SKM-1 (cell line): ENCODE data around the gene FANCG.

Experiments
- DNase-seq: peaks from one replicate; lab custom pipeline; 2025; ENCODE audit not compliant: unreplicated experiment; lab: John Stamatoyannopoulos, UW

Gene FANCG

DNA sequence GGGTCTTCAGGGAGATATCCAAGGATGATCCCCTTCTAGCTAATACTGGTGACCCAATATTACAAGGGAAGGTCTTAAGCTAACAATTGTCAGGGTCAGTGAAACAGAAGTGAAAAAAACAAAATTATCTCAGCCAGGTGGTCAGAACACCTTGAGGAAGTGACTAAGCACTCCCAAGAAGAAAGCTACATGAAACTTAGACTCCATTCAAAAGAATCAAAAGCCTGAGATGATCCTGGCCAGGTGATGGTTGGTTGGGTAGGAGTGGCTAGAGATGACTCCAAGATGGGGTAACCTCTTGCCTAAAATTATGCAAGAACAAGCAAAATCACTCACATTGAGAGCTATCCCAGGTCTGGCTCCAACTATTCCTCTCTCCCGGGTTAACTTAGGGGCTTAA is 12.7 kb downstream of the FANCG start:
- no peak for DNase-seq

DNA sequence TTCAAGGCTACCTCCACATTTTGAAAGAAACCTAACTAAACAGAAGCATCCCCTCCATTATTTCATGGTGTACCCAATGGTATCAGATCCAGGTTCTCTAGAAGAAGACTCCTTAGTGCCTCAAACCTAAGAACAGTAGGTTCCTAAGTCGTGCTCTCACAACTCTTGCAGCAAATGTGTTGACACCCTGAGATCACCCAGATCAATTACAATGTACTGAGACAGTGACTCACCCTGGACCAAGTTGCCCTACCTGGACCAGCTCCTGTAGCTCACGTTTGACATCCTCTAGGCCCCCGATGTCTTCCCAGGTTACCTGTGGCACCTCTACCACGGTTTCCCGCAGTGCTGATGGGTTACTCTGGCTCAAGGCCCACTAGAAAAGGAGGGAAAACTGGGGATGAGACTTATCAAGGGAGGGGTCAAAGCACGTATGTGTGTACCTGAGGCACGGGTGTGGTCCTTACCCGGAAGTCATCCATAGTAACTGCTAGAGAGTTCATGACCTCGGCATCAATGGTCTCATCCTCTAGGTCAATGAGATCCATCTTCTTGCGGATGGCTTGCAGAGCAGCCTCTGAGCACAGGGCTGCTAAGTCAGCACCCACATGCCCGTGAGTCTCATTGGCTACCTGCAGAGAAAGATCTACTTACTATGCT is 19.1 kb downstream of the FANCG start:
- no peak for DNase-seq

DNA sequence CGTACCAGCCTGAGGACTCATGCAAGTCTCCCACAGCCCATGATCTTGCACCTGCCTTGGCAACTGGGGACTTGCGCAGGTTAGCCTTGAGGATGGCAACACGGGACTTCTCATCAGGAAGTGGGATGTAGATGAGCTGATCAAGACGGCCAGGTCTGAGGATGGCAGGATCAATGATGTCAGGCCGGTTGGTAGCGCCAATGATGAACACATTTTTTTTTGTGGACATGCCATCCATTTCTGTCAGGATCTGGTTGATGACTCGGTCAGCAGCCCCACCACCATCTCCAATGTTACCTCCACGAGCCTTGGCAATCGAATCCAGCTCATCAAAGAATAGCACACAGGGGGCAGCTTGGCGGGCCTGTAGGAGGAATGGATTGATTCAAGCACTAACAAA is 20.3 kb downstream of the FANCG start:
- no peak for DNase-seq

DNA sequence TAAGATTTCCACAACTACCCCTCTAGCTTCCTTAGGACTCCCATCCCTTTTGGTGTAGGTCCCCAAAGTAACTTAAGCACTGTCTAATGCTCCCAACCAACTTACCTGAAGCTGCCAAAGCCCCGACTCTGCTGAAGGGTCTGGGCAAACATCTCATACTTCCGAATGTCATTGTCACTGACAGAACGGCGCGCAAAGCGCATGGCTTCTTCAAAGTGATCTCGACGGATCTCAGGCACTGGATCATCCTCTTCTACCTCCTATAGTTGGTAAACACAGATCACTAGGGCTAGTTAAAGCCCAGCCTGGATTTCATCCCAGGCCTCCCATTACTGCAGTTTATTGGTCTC is 22.5 kb downstream of the FANCG start:
- DNase-seq = no peak

DNA sequence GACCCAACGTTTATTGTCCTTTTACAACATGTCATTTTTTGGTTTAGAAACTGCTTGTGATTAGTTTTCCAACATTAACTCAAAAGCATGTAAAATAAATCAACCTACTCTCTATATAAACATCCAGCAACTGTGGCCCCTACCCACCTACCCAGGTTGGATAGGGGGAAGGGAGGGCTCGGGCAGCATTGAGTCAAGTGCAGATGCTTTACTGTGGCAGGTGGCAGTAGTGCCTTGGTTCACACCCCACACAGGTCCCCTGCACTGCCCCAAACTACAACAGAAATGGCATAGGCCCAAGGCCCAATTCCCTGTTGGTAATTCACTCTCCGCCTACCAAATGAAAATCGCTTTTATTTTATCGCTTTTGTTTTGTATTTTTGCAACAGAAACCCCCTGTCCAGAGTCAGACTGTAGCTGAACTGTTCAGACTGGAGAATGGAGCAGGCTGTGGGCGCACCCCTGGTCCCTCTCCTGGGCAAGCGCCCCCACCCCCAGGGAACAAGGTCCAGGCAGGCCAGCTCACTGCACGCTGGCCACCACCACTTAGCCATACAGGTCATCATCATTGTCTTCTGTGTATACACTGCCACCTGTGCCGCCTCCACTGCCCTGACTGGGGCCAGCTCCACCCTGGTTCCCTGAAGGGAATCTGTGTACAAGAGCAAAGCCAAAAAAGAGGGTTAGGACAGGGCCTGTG is 23.0 kb downstream of the FANCG start:
- DNase-seq = no peak

DNA sequence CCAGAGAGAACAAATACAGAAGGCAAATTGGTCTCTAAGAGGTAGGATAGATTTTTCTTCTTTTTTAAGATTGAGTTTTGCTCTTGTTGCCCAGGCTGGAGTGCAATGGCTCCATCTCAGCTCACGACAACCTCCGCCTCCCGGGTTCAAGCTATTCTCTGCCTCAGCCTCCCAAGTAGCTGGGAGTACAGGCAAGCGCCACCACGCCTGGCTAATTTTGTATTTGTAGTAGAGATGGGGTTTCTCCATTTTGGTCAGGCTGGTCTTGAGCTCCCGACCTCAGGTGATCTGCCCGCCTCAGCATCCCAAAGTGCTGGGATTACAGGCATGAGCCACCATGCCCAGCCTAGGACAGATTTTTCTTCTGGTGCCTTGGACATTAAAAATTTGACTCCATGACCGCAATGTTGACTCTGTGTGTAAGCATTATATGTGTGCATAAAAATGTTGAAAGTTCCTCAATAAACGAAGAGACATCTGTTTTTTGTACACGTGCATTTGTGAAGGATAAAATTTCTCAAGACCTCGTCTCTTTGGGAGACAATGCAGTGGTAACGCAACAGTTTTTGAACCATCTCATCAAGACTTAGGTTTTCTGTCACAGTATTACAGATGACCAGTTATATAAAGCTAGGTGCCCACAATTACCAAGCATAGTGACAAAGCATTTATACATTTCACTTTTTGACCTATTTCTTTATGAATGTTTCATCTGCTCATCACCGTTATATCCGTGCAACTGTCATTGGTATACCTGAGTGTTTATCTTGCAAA is 24.7 kb downstream of the FANCG start:
- no peak for DNase-seq

DNA sequence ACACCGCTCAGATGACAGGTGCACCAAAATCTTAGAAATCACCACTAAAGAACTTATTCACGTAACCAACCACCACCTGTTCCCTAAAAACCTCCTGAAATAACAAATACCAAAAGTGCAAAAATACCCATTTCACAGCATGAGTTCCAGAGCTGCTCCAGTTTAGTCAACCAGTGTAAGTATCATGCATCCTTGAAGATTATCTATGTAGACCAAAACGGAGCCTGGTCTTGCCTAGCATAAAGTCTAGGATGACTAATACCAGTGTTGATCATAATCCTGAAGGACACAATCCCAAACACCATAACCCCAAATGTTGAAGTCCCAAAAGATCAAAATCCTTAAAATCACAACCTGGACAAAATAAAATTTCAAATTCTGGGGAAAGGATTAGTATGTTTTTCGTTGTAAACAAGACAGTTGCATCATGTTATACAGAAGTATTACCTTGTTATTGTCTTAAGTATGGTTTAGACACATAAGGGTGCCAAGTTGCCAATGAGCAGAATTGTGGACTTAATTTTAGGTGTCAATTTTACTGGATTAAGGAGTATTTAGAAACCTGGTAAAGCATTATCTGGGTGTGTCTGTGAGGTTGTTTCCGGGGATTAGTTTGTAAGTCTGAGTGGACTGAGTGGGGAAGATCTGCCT is 25.4 kb downstream of the FANCG start:
- DNase-seq = no peak

DNA sequence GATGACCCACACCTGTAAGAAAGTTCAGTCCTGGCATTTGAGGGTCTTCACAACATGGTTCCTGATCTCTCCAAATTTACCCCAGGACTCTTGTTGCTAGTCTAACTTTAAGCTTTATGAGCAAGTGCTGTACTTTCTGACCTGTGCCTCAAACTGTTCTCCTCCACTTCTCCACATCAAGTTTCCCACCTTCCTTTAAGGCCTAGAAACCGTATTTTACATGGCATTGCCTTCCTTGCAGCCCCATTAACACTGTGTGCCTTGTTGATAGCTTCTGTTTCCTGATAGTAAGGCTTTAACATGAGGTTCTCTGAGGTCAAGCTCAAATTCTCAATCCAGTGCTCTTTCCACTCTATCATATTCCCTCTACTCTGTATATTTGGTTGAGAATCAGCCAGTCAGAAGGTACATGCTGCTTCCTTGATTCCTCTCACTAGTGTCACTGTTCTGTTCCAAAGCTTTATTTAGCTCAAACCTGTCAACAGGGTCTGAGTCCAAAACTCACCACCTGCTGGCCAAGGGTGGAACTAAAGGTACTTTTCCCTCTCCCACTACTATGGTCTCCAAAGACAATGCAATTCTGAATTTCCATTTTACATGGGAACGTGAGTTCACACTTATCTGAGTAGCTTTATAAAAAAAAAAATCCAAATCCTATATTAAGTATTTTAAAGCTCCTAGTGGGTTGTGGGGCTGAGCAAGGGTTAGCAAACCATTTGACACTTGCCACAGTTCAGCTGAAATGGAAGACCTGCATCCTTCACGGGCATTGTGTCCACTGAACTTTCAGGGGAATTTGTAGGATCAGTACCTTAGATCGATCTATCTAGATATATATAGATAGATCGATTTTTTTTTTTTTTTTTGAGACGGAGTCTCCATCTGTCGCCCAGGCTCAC is 28.4 kb downstream of the FANCG start:
- peak; percentile 24 for DNase-seq

DNA sequence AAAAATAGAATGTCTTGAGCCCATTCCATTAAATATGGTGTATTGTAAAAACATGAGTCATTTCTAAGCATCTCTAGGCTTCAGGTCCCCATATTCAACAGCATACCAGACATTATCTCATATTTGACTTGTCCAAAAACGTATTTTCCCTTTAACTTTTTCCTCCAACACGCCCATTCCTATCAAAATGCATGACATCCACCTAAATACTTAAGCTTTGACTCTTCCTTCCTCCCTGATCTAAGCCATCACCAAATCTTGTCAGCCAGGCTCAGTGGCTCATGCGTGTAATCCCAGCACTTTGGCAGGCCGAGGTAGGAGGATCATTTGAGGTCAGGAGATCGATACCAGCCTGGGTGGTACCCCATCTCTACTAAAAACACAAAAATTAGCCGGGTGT is 31.2 kb downstream of the FANCG start:
- DNase-seq = no peak

DNA sequence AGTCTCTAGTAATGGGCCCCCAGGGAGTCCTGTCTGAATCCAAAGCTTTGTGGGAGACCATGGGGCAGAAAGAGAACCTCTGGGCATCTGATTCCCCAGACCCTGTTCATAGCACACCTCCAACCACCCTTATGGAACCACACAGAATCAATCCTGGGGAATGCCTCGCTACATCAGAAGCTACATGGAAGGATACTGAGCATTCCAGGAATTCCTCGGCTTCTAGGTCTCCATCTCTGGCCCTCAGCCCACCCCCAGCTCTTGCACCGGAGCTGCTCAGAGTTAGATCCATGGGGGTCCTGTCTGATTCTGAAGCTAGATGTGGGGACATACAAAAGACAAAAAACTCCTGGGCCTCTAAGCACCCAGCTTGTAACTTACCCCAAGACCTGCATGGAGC is 35.7 kb downstream of the FANCG start:
- no peak for DNase-seq

DNA sequence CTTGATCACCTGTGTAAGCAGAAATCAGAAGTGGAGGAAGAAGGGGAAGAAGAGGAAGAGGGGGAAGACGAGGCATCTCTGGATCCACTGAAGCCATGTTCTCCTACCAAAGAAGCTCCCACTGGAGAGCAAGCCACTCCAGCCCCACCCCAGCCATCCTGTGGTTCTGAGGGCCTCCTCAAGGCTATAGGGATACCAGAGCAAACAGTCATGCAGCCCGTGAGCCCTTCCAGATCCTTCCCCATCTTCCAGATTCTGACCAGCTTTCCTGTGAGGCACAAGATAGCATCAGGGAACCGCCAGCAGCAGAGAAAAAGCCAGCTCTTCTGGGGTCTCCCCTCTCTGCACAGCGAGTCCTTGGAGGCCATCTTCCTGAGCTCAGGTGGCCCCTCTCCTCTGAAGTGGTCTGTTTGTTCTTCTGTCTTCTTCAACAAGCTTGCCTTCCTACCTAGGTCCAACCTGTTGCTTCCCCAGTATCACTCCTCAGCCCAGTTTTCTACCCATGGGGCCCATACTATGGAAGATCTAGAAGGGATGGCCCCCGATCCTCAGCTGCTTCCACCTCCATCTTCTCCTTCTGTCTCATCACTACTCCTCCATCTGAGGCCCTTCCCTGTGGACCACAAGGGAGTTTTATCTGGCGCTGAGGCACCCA is 36.7 kb downstream of the FANCG start:
- DNase-seq = no peak

DNA sequence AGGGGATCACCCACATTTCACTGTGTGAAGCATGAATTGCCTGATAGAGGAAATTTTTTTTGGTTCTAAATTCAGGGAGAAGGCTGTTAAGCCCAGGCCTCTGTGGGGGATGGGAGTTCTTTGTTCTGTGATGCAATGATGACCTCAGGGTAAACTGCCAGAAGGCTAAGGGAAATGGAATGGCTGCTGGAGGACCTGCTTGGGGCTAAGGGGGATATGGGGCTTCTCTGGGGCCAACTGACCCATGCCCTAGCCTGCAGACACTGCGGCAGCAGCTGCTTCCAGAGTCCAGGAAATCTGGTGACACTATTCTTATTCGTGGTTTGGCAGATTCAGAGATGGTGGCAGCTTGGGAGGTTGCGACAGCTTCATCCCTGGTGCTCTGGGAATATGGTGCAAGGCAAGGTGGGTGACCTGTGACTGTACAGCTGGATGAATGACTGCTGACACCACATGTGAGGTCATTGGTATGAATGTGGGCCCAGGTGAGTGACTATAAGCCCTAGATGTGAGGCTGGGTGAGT is 37.6 kb downstream of the FANCG start:
- DNase-seq = peak; percentile 50

DNA sequence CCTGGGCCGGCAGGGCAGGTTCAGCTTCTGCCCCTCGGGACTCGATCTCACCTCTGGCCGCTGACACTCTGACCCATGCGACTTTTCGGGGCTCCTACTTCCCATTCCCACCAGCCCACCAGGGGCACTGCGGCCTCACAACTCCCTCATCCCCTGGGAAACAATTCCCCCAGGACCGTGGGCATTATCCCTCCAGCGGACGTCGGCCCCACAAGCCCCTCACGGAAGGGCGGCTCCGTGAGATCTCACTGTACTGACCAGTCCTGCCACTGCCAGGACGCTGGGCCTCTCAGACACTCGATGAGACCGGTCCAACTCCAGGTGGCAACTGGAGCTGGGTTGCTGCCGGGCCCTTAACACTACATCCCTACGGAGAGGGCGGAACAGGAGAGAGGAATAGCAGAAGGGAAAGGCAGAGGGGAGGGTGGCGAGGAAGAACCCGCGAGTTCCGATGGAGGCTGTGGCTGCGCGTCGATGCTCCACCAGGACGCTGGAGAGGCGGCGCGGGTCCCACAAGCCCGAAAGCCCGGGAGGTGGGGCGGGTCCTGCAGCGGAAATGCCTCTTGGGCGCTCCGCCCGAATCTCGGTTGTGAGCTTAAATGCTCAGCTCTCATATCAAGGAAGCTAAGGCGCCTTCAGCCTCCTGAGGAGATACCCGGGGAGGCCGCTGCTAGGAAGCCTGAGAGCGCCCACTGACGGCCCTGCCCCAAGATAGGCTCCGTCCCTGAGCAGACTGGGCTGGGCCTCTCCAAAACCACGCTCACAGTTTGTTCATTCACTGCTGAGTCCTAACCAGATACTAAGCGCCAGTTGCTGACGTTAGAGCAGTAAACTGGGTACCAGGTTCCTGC is 43.7 kb downstream of the FANCG start:
- DNase-seq = no peak

DNA sequence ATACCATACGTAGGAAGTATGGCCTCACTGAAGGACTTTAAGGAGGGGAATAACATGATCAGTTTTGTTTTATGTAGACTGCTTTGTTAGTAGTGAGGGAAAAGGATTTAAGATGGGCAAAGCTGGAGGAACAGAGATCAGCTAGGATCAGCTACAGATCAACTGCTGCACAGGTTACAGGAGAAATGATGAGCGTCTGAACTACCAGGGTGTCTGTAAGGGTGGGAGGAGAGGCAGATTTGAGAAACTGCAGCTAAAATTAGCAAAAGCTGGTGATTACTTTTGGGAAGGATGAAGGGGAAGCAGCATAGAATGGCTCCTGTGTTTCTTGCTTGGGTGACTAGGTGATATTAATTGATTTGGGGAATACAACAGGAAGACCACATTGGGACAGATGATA is 46.6 kb downstream of the FANCG start:
- no peak for DNase-seq

DNA sequence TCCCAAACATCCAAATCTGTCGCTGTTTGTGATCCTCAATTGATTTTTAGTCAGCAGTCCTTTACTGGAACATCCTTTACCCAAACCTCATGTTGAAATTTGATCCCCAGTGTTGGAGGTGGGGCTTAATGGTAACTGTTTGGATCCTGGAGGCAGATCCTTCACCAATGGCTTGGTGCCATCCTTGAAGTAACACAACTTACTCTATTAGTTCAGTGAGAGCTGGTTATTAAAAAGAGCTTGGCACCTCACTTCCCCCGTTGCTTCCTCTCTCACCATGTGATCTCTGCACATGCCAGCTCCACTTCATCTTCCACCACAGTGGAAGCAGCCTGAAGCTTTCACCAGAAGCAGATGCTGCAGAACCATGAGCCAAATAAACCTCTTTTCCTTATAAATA is 49.9 kb downstream of the FANCG start:
- no peak for DNase-seq

DNA sequence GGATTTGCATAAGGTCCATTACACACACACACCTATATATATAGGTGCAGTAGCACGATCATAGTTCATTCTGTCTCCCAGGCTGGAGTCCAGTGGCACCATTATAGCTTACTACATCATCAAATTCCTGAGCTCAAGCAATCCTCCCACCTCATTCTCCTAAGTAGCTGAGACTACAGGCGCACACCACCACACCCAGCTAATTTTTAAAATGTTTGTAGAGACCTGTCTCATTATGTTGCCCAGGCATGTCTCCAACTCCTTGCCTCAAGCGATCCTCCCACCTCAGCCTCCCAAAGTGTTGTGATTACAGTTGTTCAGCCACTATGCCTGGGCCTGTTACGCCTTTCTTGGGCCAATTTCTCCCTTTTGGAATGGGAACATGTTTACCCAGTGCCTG is 50.5 kb downstream of the FANCG start:
- no peak for DNase-seq

DNA sequence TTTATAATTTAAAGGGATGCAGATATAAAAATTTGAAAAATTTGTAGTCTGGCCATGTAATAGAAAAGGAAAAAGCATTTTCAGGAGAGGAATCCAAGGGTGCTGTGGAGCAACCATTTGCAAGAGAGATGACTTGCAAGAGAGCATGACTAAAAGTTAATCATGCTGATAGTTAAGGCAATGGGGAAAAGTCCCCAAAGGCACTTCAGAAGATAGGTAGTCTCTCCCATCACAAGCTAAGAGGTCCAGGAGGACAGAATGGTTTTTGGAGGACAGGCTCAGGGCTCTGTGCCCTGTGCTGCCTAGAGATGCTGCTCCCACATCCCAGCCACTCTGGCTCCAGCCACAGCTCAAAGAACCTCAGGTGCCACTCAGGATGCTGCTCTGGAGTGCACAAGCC is 51.4 kb downstream of the FANCG start:
- DNase-seq = no peak

DNA sequence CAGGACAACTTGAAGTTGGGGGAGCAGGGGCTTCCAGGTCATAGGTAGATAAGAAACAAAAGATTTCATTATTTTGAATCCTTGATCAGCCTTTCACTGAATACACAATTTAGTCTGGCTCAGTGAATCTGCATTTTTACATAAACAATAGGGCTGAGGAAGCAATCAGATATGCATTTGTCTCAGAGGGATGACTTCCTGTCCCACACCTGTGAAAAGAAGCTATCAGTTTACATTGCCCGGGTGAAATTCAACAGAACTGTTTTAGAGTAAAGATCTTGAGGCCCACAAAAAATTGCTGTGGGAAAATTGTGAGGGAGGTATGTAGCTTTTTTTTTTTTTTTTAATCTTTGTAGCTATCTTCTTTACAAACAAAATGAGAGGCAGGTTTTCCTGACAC is 51.9 kb downstream of the FANCG start:
- no peak for DNase-seq

DNA sequence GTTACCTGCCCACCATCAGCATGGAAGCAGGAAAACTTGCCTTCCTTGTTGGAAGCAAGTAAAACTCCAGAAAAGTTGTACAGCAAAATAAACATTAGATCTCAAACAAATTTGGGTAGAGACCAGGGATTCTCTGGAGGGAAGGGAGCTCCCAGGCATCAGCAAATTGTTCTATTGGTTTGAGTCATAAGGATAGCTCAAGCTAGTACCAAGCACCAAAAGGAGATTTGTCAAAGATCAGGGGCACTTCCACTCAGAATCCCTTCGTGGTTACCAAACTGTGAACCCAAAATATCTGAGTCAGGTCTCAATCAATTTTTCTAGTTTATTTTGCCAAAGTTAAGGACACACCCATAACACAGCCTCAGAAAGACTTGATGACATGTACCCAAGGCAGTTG is 52.4 kb downstream of the FANCG start:
- no peak for DNase-seq
